Hepatocyte (in vitro differentiated cells): ENCODE results near the gene GREM2.

Experiments used
- CTCF ChIP-seq: fragments of 200-600 bp; sonication (generic); IDR thresholded peaks from 2 replicates; pipeline ENCODE4 v1.5.1; 2016; ENCODE audit warnings: antibody characterized with exemption, mild to moderate bottlenecking; ENCODE audit not compliant: poor library complexity
- EZH2 ChIP-seq: fragments of 200-600 bp; sonication (generic); IDR thresholded peaks from 2 replicates; pipeline ENCODE4 v1.6.1; 2016; ENCODE audit warnings: antibody characterized with exemption, mild to moderate bottlenecking, borderline replicate concordance

- TF ChIP-seq CTCF (no peak), EZH2 (no peak)
These were observed 89.7 kb downstream of the GREM2 start for GRCh38 chr1:240522122-240522822.
